Neural progenitor cell (in vitro differentiated cells): Measurements from ENCODE around the gene RAB31. TPM values are rescaled to one million over a fixed set of nuclear protein-coding genes. Genes with fewer than 3 reads are reported as not detected.
"Not testable (repeated sequence)": the region's sequence is repeated elsewhere in the genome, so short reads cannot be mapped to it uniquely, and the experiment has no call there.

Source experiments
- DNase-seq: peaks from one replicate; pipeline ENCODE4 v3.0.0-alpha.2; 2016; ENCODE audit warnings: low spot score
- H2AFZ ChIP-seq: fragments of 200-600 bp; sonication (generic); replicated peaks from 2 replicates; pipeline ENCODE4 v1.6.1; 2016; ENCODE audit warnings: antibody characterized with exemption
- H3F3A ChIP-seq: fragments of 200-600 bp; sonication (generic); 2 replicates; pipeline ENCODE4 v1.6.1; 2016; ENCODE audit warnings: antibody characterized with exemption, low read depth
- H3K27ac ChIP-seq: fragments of 200-600 bp; sonication (generic); 2 replicates; pipeline ENCODE4 v1.5.1; 2016; ENCODE audit warnings: mild to moderate bottlenecking
- H3K27me3 ChIP-seq: fragments of 200-600 bp; sonication (generic); 2 replicates; pipeline ENCODE4 v1.6.1; 2016; ENCODE audit warnings: mild to moderate bottlenecking, moderate library complexity
- H3K36me3 ChIP-seq: fragments of 200-600 bp; sonication (generic); 2 replicates; pipeline ENCODE4 v1.5.1; 2016
- H3K4me1 ChIP-seq: fragments of 200-600 bp; sonication (generic); 2 replicates; pipeline ENCODE4 v1.6.1; 2016; ENCODE audit warnings: mixed run types
- H3K4me2 ChIP-seq: fragments of 200-600 bp; sonication (generic); 2 replicates; pipeline ENCODE4 v1.6.1; 2016
- H3K4me3 ChIP-seq: fragments of 200-600 bp; sonication (generic); 2 replicates; pipeline ENCODE4 v1.5.1; 2016
- H3K79me2 ChIP-seq: fragments of 200-600 bp; sonication (generic); 2 replicates; pipeline ENCODE4 v1.6.1; 2016; ENCODE audit warnings: low read depth
- H3K9ac ChIP-seq: fragments of 200-600 bp; sonication (generic); 2 replicates; pipeline ENCODE4 v1.6.1; 2016
- H3K9me3 ChIP-seq: fragments of 200-600 bp; sonication (generic); 2 replicates; pipeline ENCODE4 v1.5.1; 2016; ENCODE audit warnings: low read depth
- H4K20me1 ChIP-seq: fragments of 200-600 bp; sonication (generic); 2 replicates; pipeline ENCODE4 v1.6.1; 2016; ENCODE audit warnings: low read depth
- H3K27ac Mint-ChIP-seq: 3 replicates; pipeline ENCODE4 v1.8.0; 2021; ENCODE audit warnings: mixed read lengths
- H3K27me3 Mint-ChIP-seq: 2 replicates; pipeline ENCODE4 v1.8.0; 2022; ENCODE audit warnings: low read depth, mild to moderate bottlenecking, inconsistent platforms, moderate library complexity, mixed read lengths; ENCODE audit not compliant: insufficient read depth
- H3K36me3 Mint-ChIP-seq: 3 replicates; pipeline ENCODE4 v1.8.0; 2021; ENCODE audit warnings: mixed read lengths
- H3K4me1 Mint-ChIP-seq: 3 replicates; pipeline ENCODE4 v1.8.0; 2021; ENCODE audit warnings: mixed read lengths
- H3K4me3 Mint-ChIP-seq: 3 replicates; pipeline ENCODE4 v1.8.0; 2021; ENCODE audit warnings: mild to moderate bottlenecking, moderate library complexity, mixed read lengths
- H3K9me3 Mint-ChIP-seq: 3 replicates; pipeline ENCODE4 v1.8.0; 2020; ENCODE audit warnings: mixed read lengths
- EZH2 ChIP-seq: fragments of 200-600 bp; sonication (generic); IDR thresholded peaks from 2 replicates; pipeline ENCODE4 v1.6.1; 2017; ENCODE audit warnings: antibody characterized with exemption, mild to moderate bottlenecking, moderate library complexity
- EZH2phosphoT487 ChIP-seq: fragments of 200-600 bp; sonication (generic); IDR thresholded peaks from 2 replicates; pipeline ENCODE4 v1.6.1; 2017; ENCODE audit warnings: antibody characterized with exemption
- total RNA-seq: library from RNA; depleted of rRNA; stranded (reverse); fragments of >200 nt; gene quantifications from 2 replicates; pipeline ENCODE4 v1.2.3, GENCODE V29; 2015; ENCODE audit warnings: low replicate concordance
- TF ChIP-seq, protein P1 (sequence below): fragments of 200-600 bp; sonication (generic); IDR thresholded peaks from 2 replicates; pipeline ENCODE4 v1.5.1; 2017; ENCODE audit warnings: antibody characterized with exemption, mild to moderate bottlenecking

RAB31 gene
- total RNA-seq, 1 donor from 2014 or later: 5.0 TPM

DNA sequence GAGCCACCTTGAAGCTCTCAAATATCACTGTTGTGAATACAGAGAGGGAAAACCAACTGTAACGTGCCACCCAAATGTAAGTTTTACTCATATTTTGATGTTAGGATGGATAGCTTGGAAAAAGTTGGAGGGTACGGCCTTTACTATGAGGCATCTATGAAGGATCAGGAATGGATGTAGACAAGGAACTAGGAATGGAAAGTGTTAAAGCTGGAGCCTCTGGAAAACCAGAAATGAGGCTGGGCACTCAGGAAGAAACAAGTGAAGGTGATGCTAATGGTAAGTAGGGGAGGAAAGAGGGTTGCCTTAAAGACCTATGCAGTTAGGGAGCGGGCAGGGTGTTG, 177.9 kb downstream of the RAB31 start:
- Mint-ChIP-seq H3K9me3 (no peaks in the 10 kb centered on the region), H3K4me3 (no peak overlapping the region), H3K4me1 (peaks cover 3% of the 10 kb centered on the region), H3K27me3 (peaks cover 6% of the 10 kb centered on the region), H3K36me3 (no peaks in the 10 kb centered on the region), H3K27ac (no peak overlapping the region)
- H3K4me3 ChIP-seq: no peak overlapping the region
- no peak overlapping the region for H3K4me2 ChIP-seq
- no peaks in the 10 kb centered on the region for H3K27me3 ChIP-seq
- no peak overlapping the region for H3K27ac ChIP-seq
- H3F3A ChIP-seq: no peaks in the 10 kb centered on the region
- H3K9ac ChIP-seq: no peak overlapping the region
- H4K20me1 ChIP-seq: no peaks in the 10 kb centered on the region
- no peaks in the 10 kb centered on the region for H3K79me2 ChIP-seq
- no peak overlapping the region for H2AFZ ChIP-seq
- TF ChIP-seq EZH2: no peak
- H3K9me3 ChIP-seq: no peaks in the 10 kb centered on the region
- DNase-seq: no peak
- no peaks in the 10 kb centered on the region for H3K4me1 ChIP-seq
- no peaks in the 10 kb centered on the region for H3K36me3 ChIP-seq

DNA sequence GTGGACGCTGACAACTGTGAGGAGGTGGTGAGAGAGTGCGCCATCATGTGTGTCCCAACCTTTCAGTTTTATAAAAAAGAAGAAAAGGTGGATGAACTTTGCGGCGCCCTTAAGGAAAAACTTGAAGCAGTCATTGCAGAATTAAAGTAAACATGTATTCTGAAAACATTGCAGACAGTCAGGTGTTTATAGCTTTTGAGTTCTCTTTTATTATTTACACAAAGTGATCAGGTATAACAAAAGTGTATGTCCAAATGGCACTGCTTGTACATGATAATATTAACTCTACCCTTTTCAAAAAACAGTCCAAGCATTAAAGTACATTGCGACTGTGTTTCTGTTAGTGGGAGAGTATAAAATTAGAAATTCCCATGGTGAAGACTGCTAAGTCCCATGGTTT, 179.9 kb downstream of the RAB31 start:
- Histone ChIP-seq H3K27ac (no peak overlapping the region), H3K4me3 (no peak overlapping the region), H3F3A (no peaks in the 10 kb centered on the region), H3K9me3 (no peaks in the 10 kb centered on the region), H3K79me2 (no peaks in the 10 kb centered on the region), H2AFZ (no peak overlapping the region), H4K20me1 (no peaks in the 10 kb centered on the region), H3K4me1 (no peaks in the 10 kb centered on the region), H3K4me2 (no peak overlapping the region), H3K36me3 (no peaks in the 10 kb centered on the region), H3K9ac (no peak overlapping the region), H3K27me3 (no peaks in the 10 kb centered on the region)
- peaks cover 3% of the 10 kb centered on the region for H3K4me1 Mint-ChIP-seq
- H3K9me3 Mint-ChIP-seq: no peaks in the 10 kb centered on the region
- H3K4me3 Mint-ChIP-seq: no peak overlapping the region
- no peaks in the 10 kb centered on the region for H3K36me3 Mint-ChIP-seq
- H3K27ac Mint-ChIP-seq: no peak overlapping the region
- DNase-seq: no peak
- H3K27me3 Mint-ChIP-seq: peaks cover 6% of the 10 kb centered on the region
- TF ChIP-seq, protein P1, sequence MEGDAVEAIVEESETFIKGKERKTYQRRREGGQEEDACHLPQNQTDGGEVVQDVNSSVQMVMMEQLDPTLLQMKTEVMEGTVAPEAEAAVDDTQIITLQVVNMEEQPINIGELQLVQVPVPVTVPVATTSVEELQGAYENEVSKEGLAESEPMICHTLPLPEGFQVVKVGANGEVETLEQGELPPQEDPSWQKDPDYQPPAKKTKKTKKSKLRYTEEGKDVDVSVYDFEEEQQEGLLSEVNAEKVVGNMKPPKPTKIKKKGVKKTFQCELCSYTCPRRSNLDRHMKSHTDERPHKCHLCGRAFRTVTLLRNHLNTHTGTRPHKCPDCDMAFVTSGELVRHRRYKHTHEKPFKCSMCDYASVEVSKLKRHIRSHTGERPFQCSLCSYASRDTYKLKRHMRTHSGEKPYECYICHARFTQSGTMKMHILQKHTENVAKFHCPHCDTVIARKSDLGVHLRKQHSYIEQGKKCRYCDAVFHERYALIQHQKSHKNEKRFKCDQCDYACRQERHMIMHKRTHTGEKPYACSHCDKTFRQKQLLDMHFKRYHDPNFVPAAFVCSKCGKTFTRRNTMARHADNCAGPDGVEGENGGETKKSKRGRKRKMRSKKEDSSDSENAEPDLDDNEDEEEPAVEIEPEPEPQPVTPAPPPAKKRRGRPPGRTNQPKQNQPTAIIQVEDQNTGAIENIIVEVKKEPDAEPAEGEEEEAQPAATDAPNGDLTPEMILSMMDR: no peak
- TF ChIP-seq EZH2phosphoT487 (no peak), EZH2 (no peak)

DNA sequence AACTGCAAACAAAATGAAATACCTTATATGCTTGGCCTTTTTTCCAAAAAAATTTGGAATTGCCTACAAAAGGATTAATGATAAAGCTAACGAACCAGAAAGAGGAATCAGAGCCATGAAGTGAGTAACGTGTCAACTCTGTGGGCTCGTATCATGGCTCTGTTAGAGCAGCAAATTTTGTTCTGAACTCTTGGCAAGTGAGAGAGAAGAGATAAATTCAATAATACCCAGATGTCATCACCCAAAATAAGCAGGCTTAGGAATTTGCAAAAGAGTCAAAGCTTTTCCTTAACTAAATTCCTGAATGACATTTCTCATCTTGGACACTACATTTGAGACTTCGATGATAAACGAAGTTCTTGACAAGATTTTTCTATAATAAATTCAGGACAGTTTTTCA, 182.1 kb downstream of the RAB31 start:
- Histone ChIP-seq H3K4me3 (no peak overlapping the region), H3K27ac (no peak overlapping the region), H3F3A (no peaks in the 10 kb centered on the region), H2AFZ (no peak overlapping the region), H3K4me2 (no peak overlapping the region), H3K36me3 (no peaks in the 10 kb centered on the region), H4K20me1 (no peaks in the 10 kb centered on the region), H3K27me3 (no peaks in the 10 kb centered on the region), H3K79me2 (no peaks in the 10 kb centered on the region), H3K9ac (no peak overlapping the region), H3K9me3 (no peaks in the 10 kb centered on the region), H3K4me1 (no peaks in the 10 kb centered on the region)
- no peak for DNase-seq
- TF ChIP-seq, protein P1: no peak
- TF ChIP-seq EZH2 (no peak), EZH2phosphoT487 (no peak)
- H3K4me3 Mint-ChIP-seq: no peak overlapping the region
- no peak overlapping the region for H3K27ac Mint-ChIP-seq
- H3K4me1 Mint-ChIP-seq: no peaks in the 10 kb centered on the region
- H3K27me3 Mint-ChIP-seq: peaks cover 5% of the 10 kb centered on the region
- no peaks in the 10 kb centered on the region for H3K36me3 Mint-ChIP-seq
- H3K9me3 Mint-ChIP-seq: no peaks in the 10 kb centered on the region

DNA sequence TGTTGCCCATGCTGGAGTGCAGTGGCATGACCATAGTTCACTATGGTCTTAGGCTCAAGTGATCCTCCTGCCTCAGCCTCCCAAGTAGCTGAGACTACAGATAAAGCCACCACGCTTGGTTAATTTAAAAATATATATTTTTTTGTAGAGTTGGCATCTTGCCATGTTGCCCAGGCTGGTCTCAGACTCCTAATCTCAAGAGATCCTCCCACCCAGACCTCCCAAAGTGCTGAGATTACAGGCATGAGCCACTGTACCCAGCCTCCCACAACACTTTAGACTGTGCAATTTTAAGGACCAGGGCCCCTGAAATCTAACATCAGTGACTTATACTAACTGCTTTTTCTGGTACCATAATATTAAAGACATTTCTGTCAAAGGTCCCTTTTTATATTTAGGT, 182.9 kb downstream of the RAB31 start:
- no peak overlapping the region for H3K27ac Mint-ChIP-seq
- no peak overlapping the region for H3K9ac ChIP-seq
- no peaks in the 10 kb centered on the region for H4K20me1 ChIP-seq

DNA sequence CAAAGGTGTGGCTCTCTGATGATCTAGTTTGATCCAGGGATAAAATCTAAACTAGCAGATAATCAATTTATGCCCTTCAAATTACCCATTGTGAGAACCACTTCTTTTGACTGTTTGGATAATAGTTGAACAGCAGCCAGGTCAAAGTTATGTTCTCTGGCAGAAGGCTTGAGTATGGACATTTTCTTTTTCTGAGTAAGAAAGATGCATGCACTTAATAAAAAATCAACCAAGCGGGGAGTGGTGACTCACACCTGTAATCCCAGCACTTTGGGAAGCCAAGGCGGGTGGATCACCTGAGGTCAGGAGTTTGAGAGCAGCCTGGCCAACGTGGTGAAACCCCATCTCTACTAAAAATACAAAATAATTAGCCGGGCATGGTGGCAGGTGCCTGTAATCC, 183.4 kb downstream of the RAB31 start:
- H3K4me1 ChIP-seq, H3K27ac ChIP-seq, H3K9ac ChIP-seq, H3K4me3 Mint-ChIP-seq, H4K20me1 ChIP-seq, H3K4me2 ChIP-seq, DNase-seq, H2AFZ ChIP-seq, H3K27me3 ChIP-seq, H3K36me3 ChIP-seq, H3K36me3 Mint-ChIP-seq, H3K9me3 Mint-ChIP-seq, H3K27ac Mint-ChIP-seq, H3K4me1 Mint-ChIP-seq, H3K4me3 ChIP-seq, H3F3A ChIP-seq, H3K9me3 ChIP-seq, H3K79me2 ChIP-seq, H3K27me3 Mint-ChIP-seq: not testable (repeated sequence)

More for the DNA sequence above, 182.9 kb downstream of the RAB31 start:
- Histone ChIP-seq H3K27me3 (no peaks in the 10 kb centered on the region), H3K4me3 (no peak overlapping the region), H3K79me2 (no peaks in the 10 kb centered on the region), H3K27ac (no peak overlapping the region), H2AFZ (no peak overlapping the region), H3F3A (no peaks in the 10 kb centered on the region), H3K36me3 (no peaks in the 10 kb centered on the region), H3K9me3 (no peaks in the 10 kb centered on the region), H3K4me2 (no peak overlapping the region), H3K4me1 (no peaks in the 10 kb centered on the region)
- no peak for DNase-seq
- no peak overlapping the region for H3K4me3 Mint-ChIP-seq
- no peaks in the 10 kb centered on the region for H3K36me3 Mint-ChIP-seq
- H3K4me1 Mint-ChIP-seq: no peaks in the 10 kb centered on the region
- no peak for TF ChIP-seq EZH2
- TF ChIP-seq, protein P1: no peak
- peaks cover 5% of the 10 kb centered on the region for H3K27me3 Mint-ChIP-seq
- no peaks in the 10 kb centered on the region for H3K9me3 Mint-ChIP-seq
